K562 (cell line): Measurements from ENCODE around the gene PRKAG2. TPM values are rescaled to one million over a fixed set of nuclear protein-coding genes. Genes with fewer than 3 reads are reported as not detected.

ENCODE experiments used
- ATAC-seq: fragments of 200-7000 bp; cut with Tn5 transposase; 3 replicates; pipeline ENCODE4 v1.9.1; 2020; ENCODE audit warnings: moderate library complexity
- BruUV-seq: library from RNA; stranded (reverse); fragments of 400-500 nt; replicated peaks from 2 replicates; lab custom pipeline; 2021; lab: Mats Ljungman, UMichigan
- CTCF ChIA-PET: fragments of 300-600 bp; formaldehyde crosslinking; extraction: SDS; loops from one replicate; lab custom pipeline; 2021; ENCODE audit warnings: low intra/inter-chr PET ratio; lab: Yijun Ruan, JAX
- POLR2A ChIA-PET: fragments of 300-600, 350-650 bp; sonication (Branson Sonifier 250); formaldehyde crosslinking; extraction: SDS; loops from one replicate; lab custom pipeline; 2021; ENCODE audit warnings: antibody characterized with exemption, inconsistent platforms; lab: Yijun Ruan, JAX
- DNase-seq, 4 experiments: peaks; one replicate each; pipeline versions ENCODE4 v3.0.0 to v3.0.0-alpha.2; 2011 to 2018; ENCODE audit warnings: low spot score in 3 of 4, mixed read lengths in 3 of 4; ENCODE audit errors: extremely low read depth in 1 of 4
- FAIRE-seq: peaks from 2 replicates; lab custom pipeline; 2011; peaks lifted over from hg19 to GRCh38; lab: Jason Lieb, UNC
- H2AFZ ChIP-seq: 2 replicates; pipeline ENCODE4 v1.6.0; 2011; ENCODE audit warnings: low read depth, low read length, control low read depth, inconsistent platforms
- H3K27ac ChIP-seq: fragments of 200-600 bp; 3 replicates; pipeline ENCODE4 v1.8.0; 2011; ENCODE audit warnings: low read depth, mild to moderate bottlenecking, control low read depth, inconsistent platforms, low read length, moderate library complexity, mixed read lengths; ENCODE audit errors: extremely low read depth
- H3K27me3 ChIP-seq, 2 experiments: fragments of 300-600 bp in 1 of 2; 2 replicates in 1 of 2; 3 replicates in 1 of 2; pipeline versions ENCODE4 v1.6.0 to v1.8.0; 2011; ENCODE audit warnings: inconsistent platforms in 2 of 2, low read length in 2 of 2, mild to moderate bottlenecking in 1 of 2, mixed read lengths in 1 of 2, moderate library complexity in 1 of 2; ENCODE audit not compliant: control insufficient read depth in 2 of 2, insufficient read depth in 2 of 2
- H3K36me3 ChIP-seq: fragments of 300-600 bp; 3 replicates; pipeline ENCODE4 v1.8.0; 2011; ENCODE audit warnings: mild to moderate bottlenecking, low read length, inconsistent platforms; ENCODE audit not compliant: control insufficient read depth, insufficient read depth
- H3K4me1 ChIP-seq, 2 experiments: fragments of 200-600 bp in 1 of 2; replicated peaks in 1 of 2; 2 replicates in 1 of 2; 3 replicates in 1 of 2; pipeline versions ENCODE4 v1.5.1 to v1.8.0; 2011; ENCODE audit warnings: inconsistent platforms in 2 of 2, low read length in 2 of 2, mild to moderate bottlenecking in 1 of 2, mixed read lengths in 1 of 2, moderate library complexity in 1 of 2; ENCODE audit not compliant: control insufficient read depth in 2 of 2, insufficient read depth in 2 of 2
- H3K4me2 ChIP-seq: 2 replicates; pipeline ENCODE4 v1.6.1; 2011; ENCODE audit warnings: low read length, control low read depth, inconsistent platforms, mixed read lengths; ENCODE audit not compliant: insufficient read depth
- H3K4me3 ChIP-seq: fragments of 200-600 bp; sonication (generic), shearing (Covaris generic); 2 replicates; pipeline ENCODE4 v1.5.1; 2016; ENCODE audit warnings: control low read depth, inconsistent platforms
- H3K79me2 ChIP-seq: fragments of 200-600 bp; 3 replicates; pipeline ENCODE4 v1.8.0; 2011; ENCODE audit warnings: low read length, inconsistent platforms; ENCODE audit not compliant: control insufficient read depth, insufficient read depth
- H3K9ac ChIP-seq, 2 experiments: 2 replicates each; pipeline versions ENCODE4 v1.6.0 to v1.6.1; 2011; ENCODE audit warnings: low read depth in 2 of 2, low read length in 2 of 2, control low read depth in 1 of 2, inconsistent platforms in 1 of 2, mild to moderate bottlenecking in 1 of 2, mixed read lengths in 1 of 2; ENCODE audit not compliant: insufficient read depth in 1 of 2
- H3K9me1 ChIP-seq: one replicate; pipeline ENCODE4 v1.6.0; 2011; ENCODE audit warnings: inconsistent platforms, mild to moderate bottlenecking, low read length, moderate library complexity; ENCODE audit not compliant: control insufficient read depth, insufficient read depth
- H3K9me3 ChIP-seq: replicated peaks from 2 replicates; pipeline ENCODE4 v1.5.1; 2011; ENCODE audit warnings: low read depth, low read length, inconsistent platforms; ENCODE audit not compliant: control insufficient read depth, insufficient read depth
- H4K20me1 ChIP-seq: replicated peaks from 2 replicates; pipeline ENCODE4 v1.6.1; 2011; ENCODE audit warnings: low read length, inconsistent platforms, mixed read lengths; ENCODE audit not compliant: control insufficient read depth, insufficient read depth
- CEBPB ChIP-seq: fragments of 450-650 bp; IDR thresholded peaks from 2 replicates; pipeline ENCODE4 v1.6.1; 2016; ENCODE audit warnings: missing genetic modification characterization, missing compliant biosample characterization
- CEBPG ChIP-seq, 3 experiments: fragments of 200-800 bp in 1 of 3; sonication (Bioruptor generic) in 1 of 3; sonication (generic) in 1 of 3; formaldehyde crosslinking in 1 of 3; IDR thresholded peaks in 2 of 3; conservative IDR thresholded peaks in 1 of 3; 2 replicates each; pipeline versions ENCODE4 v1.6.1 to v1.8.0; 2016 to 2022; ENCODE audit warnings: missing compliant biosample characterization in 2 of 3, missing genetic modification characterization in 2 of 3, mild to moderate bottlenecking in 1 of 3, missing genetic modification reagents in 1 of 3
- MYNN ChIP-seq, 2 experiments: sonication (generic); formaldehyde crosslinking in 1 of 2; IDR thresholded peaks; 2 replicates each; pipeline versions ENCODE4 v1.5.0 to v1.6.1; 2016 to 2020; ENCODE audit warnings: antibody characterized with exemption in 1 of 2, missing genetic modification reagents in 1 of 2
- SAFB ChIP-seq: fragments of 200-400 bp; formaldehyde crosslinking; IDR thresholded peaks from 2 replicates; pipeline ENCODE4 v1.6.1; 2017; ENCODE audit warnings: low read depth, low read length, borderline replicate concordance
- STAT5A ChIP-seq: IDR thresholded peaks from 2 replicates; pipeline ENCODE4 v1.6.1; 2012; ENCODE audit warnings: low read length, inconsistent platforms, borderline replicate concordance
- ZFP1 ChIP-seq: fragments of 450-650 bp; formaldehyde crosslinking; IDR thresholded peaks from 2 replicates; pipeline ENCODE4 v1.4.0; 2020; ENCODE audit warnings: mild to moderate bottlenecking, mixed read lengths
- ZNF830 ChIP-seq: fragments of 250-450 bp; sonication (Bioruptor Pico); IDR thresholded peaks from 2 replicates; pipeline ENCODE4 v1.5.0; 2021; ENCODE audit warnings: mild to moderate bottlenecking
- WGBS: fragments of 100-300 bp; shearing (Covaris generic); methylation state at CpG from one replicate; pipeline ENCODE4 v1.1.6; 2016; ENCODE audit warnings: low coverage, mixed read lengths; ENCODE audit not compliant: insufficient coverage; ENCODE audit errors: missing lambda C conversion rate; 5-methylcytosine and 5-hydroxymethylcytosine counted together
- in situ Hi-C: fragments of 300-500 bp; cut with MboI; formaldehyde crosslinking; loops from 4 replicates; pipeline ENCODE4 v1.15.0; 2018; ENCODE audit warnings: inconsistent platforms, mixed read lengths
- intact Hi-C: fragments of 100-400 bp; cut with micrococcal nuclease; formaldehyde crosslinking; loops from 2 replicates; pipeline ENCODE4 v1.14.2; 2022
- polyA plus RNA-seq, 8 experiments: library from polyadenylated mRNA; depleted of rRNA in 4 of 8; stranded (reverse) in 5 of 8; unstranded in 3 of 8; fragments of >200 nt; fragmentation: Nextera tagmentation in 2 of 8; fragmentation: Illumina TruSeq in 1 of 8; extraction: Ambion mirVana in 2 of 8; extraction: Trizol in 1 of 8; gene quantifications; 2 replicates each; pipeline versions ENCODE4 v1.2.1 to v1.2.3, GENCODE V29; 2011 to 2014; ENCODE audit warnings: inconsistent platforms in 1 of 8, missing spikeins in 1 of 8
- total RNA-seq, 7 experiments: library from RNA; depleted of rRNA in 6 of 7; stranded (reverse); fragments of >200 nt in 6 of 7; fragmentation: Illumina TruSeq in 2 of 7; extraction: Trizol in 2 of 7; gene quantifications; 2 replicates each; pipeline versions ENCODE4 v1.2.1 to v1.2.3, GENCODE V29; 2011 to 2021; ENCODE audit warnings: low replicate concordance in 1 of 7

PRKAG2 gene
- total and polyA plus RNA-seq, 9 of the 15 experiments (the other 6 are each of a cell fraction or from before 2014, with no cell fraction given), result 0.99 to 5.6 (median 3.3) TPM

DNA sequence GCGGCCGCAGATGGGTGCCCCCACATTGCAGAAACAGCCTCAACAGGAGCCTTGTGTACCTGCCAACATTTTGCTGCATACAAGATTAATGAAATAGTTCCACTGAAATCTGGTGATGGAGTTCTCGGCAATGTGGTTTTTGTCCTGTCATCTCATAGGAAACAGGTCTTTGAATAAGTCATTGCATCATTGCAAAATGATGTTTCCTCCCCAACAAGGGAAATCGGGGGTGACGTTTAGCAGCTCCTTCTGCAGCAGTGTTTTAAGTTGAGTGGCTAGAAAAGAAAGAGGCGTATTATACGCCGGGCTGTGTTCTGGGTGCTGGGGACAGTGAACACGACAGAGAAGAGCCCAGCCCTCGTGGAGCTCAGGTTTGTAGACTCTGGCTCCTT is 177.0 kb downstream of the PRKAG2 start:
- Histone ChIP-seq H3K9me3 (no peaks in the 10 kb centered on the region), H3K9me1 (no peaks in the 10 kb centered on the region), H4K20me1 (peaks cover 3% of the 10 kb centered on the region; the same call in 1 of the 2 replicates), H3K27me3 (peaks cover 54 to 92% of the 10 kb centered on the region in 2 experiments), H2AFZ (no peak overlapping the region), H3K9ac (no peak overlapping the region), H3K36me3 (no peaks in the 10 kb centered on the region), H3K27ac (no peak overlapping the region), H3K4me2 (no peak overlapping the region), H3K79me2 (no peaks in the 10 kb centered on the region), H3K4me3 (no peak overlapping the region), H3K4me1 (no peaks in the 10 kb centered on the region; a peak in 1 of 5 replicates)
- whole genome bisulfite sequencing, result 3% methylated on average over 10 of the region's 10 CpGs
- no peak for FAIRE-seq
- intact Hi-C loops, result no loop called here
- ChIA-PET CTCF (no interaction called here), POLR2A (no interaction called here)
- DNase-seq, result no peak
- TF ChIP-seq STAT5A (no peak), ZNF830 (CRISPR knock-in tag) (no peak), CEBPB (tag) (peak; percentile 56; the same call in 1 of the 2 replicates), MYNN (IDR thresholded peaks at IDR 0.05) (no peak), MYNN (CRISPR knock-in tag; IDR thresholded peaks at IDR 0.05) (no peak), CEBPG (CRISPR knock-in tag; IDR thresholded peaks at IDR 0.05) (no peak), CEBPG (tag; conservative IDR thresholded peaks at IDR 0.05 in 1 of 2, IDR thresholded peaks at IDR 0.05 in 1 of 2) (peak; percentile 35 to 76; a peak in 3 of 4 replicates), SAFB (no peak), ZFP1 (CRISPR knock-in tag) (no peak)
- in situ Hi-C loops, result no loop called here
- BruUV-seq, result no TSS peak
- ATAC-seq, result no peak
